Islet of Langerhans (tissue), 1 donor: ENCODE measurements around the gene UCP2.

Experiments used
- FAIRE-seq: peaks from one replicate; lab custom pipeline; 2011; peaks lifted over from hg19 to GRCh38; lab: Jason Lieb, UNC

UCP2 gene

GRCh38 chr11:73969991-73970800, 12.4 kb downstream of the UCP2 start:
- no peak for FAIRE-seq

- no peak for FAIRE-seq
Observed at GRCh38 chr11:73969091-73969490, 13.6 kb downstream of the UCP2 start.

GRCh38 chr11:73968356-73968966, 14.2 kb downstream of the UCP2 start:
- FAIRE-seq, result no peak

GRCh38 chr11:73965764-73966121, 16.9 kb downstream of the UCP2 start:
- no peak for FAIRE-seq

GRCh38 chr11:73965076-73965763, 17.4 kb downstream of the UCP2 start:
- FAIRE-seq, result no peak

GRCh38 chr11:73963861-73964260, 18.8 kb downstream of the UCP2 start:
- no peak for FAIRE-seq

GRCh38 chr11:73962101-73962705, 20.4 kb downstream of the UCP2 start:
- no peak for FAIRE-seq

- FAIRE-seq, result no peak
Observed at GRCh38 chr11:73961321-73961720, 21.3 kb downstream of the UCP2 start.

- FAIRE-seq, result no peak
Observed at GRCh38 chr11:73958521-73959141, 24.0 kb downstream of the UCP2 start.

GRCh38 chr11:73957654-73958361, 24.8 kb downstream of the UCP2 start:
- FAIRE-seq, result no peak

- no peak for FAIRE-seq
Observed at GRCh38 chr11:73956876-73957653, 25.6 kb downstream of the UCP2 start.

GRCh38 chr11:73951797-73952196, 30.8 kb downstream of the UCP2 start:
- no peak for FAIRE-seq

- no peak for FAIRE-seq
Observed at GRCh38 chr11:73950869-73951710, 31.6 kb downstream of the UCP2 start, which contains the start of gene DNAJB13. DNAJB13 (plus strand) TSS chr11:73951026; CDS start chr11:73951070, 44 bp downstream.

- no peak for FAIRE-seq
Observed at GRCh38 chr11:73949912-73950311, 32.7 kb downstream of the UCP2 start.

- no peak for FAIRE-seq
Observed at GRCh38 chr11:73949246-73949645, 33.4 kb downstream of the UCP2 start.

- FAIRE-seq, result no peak
Observed at GRCh38 chr11:73946798-73947458, 35.7 kb downstream of the UCP2 start.

- FAIRE-seq, result no peak
Observed at GRCh38 chr11:73945396-73945795, 37.2 kb downstream of the UCP2 start.

GRCh38 chr11:73944901-73945300, 37.7 kb downstream of the UCP2 start:
- no peak for FAIRE-seq

- no peak for FAIRE-seq
Observed at GRCh38 chr11:73944085-73944484, 38.6 kb downstream of the UCP2 start.
